ENCODE measurements around the gene AMBRA1.

AMBRA1 gene

GRCh38 chr11:46477136-46477535, 116.7 kb downstream of the AMBRA1 start:
- Histone ChIP-seq H3K36me3 (ENCODE audit: insufficient read depth, low read length) (no peaks in the 10 kb centered on the region), H3K4me3 (ENCODE audit: low read depth in 1 of 2, low read length in 2 of 2) (no peak overlapping the region), H3K4me1 (ENCODE audit: insufficient read depth, low read length) (peaks cover 4% of the 10 kb centered on the region), H3K9ac (ENCODE audit: low read length) (no peak overlapping the region), H3K27ac (ENCODE audit: low read depth, low read length) (no peak overlapping the region), H3K27me3 (ENCODE audit: control insufficient read depth in 1 of 2, insufficient read depth in 2 of 2, low read length in 2 of 2) (no peaks in the 10 kb centered on the region), H3K9me3 (ENCODE audit: low read length) (no peaks in the 10 kb centered on the region)

- H3K36me3 ChIP-seq (ENCODE audit: insufficient read depth, low read length) = no peaks in the 10 kb centered on the region
- no peak overlapping the region for H3K4me3 ChIP-seq (ENCODE audit: low read depth in 1 of 2, low read length in 2 of 2)
- H3K27ac ChIP-seq (ENCODE audit: low read depth, low read length) = no peak overlapping the region
- peaks cover 3% of the 10 kb centered on the region for H3K4me1 ChIP-seq (ENCODE audit: insufficient read depth, low read length)
- no peaks in the 10 kb centered on the region for H3K27me3 ChIP-seq (ENCODE audit: control insufficient read depth in 1 of 2, insufficient read depth in 2 of 2, low read length in 2 of 2)
- no peak overlapping the region for H3K9ac ChIP-seq (ENCODE audit: low read length)
- H3K9me3 ChIP-seq (ENCODE audit: low read length) = no peaks in the 10 kb centered on the region
Measured at GRCh38 chr11:46475926-46476545, 117.8 kb downstream of the AMBRA1 start.

DNA sequence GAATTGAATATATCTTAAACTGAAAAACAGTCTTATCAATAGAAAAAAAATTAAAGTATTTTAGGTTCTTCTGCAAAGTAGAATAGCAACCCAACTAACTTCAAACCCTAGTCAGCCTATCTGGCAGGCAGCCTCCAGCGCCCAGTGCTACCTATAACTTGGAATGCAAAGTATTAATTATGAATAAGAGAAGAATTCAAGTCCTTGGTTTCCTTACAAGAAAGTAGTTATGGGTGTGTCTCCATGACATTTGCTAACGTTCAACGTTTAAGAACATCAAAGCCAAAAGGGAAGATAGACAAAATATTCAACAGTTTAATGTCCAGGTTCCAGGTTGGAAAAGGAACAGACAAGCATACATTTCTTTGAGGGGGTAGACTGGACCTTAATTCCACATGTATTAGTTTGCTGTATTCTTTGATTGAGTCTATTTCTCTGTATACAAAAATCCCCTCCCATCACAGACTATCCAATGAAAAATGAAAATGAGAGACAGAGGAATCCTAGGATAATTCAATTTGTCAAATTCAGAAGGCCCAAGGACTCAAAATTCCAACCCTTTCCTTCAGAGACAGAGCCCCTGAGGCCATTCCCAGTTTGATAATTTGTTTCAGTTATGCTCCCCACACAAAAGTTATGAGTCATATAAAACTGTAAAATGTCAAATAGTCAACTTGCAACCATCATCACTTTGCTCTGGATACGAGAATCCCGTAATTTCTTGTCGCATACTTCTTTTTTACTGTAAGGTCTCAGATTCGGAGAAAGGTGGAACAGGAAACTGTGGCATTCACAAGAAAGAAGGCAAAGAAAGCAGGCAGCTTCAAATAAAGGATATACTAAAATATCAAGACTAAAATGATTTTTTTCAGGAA, 118.5 kb downstream of the AMBRA1 start:
- Histone ChIP-seq H3K4me3 (ENCODE audit: low read depth in 1 of 2, low read length in 2 of 2) (no peak overlapping the region), H3K4me1 (ENCODE audit: insufficient read depth, low read length) (no peaks in the 10 kb centered on the region), H3K27ac (ENCODE audit: low read depth, low read length) (no peak overlapping the region), H3K27me3 (ENCODE audit: control insufficient read depth in 1 of 2, insufficient read depth in 2 of 2, low read length in 2 of 2) (no peaks in the 10 kb centered on the region), H3K9ac (ENCODE audit: low read length) (no peak overlapping the region), H3K9me3 (ENCODE audit: low read length) (no peaks in the 10 kb centered on the region), H3K36me3 (ENCODE audit: insufficient read depth, low read length) (no peaks in the 10 kb centered on the region)

GRCh38 chr11:46472662-46472994, 121.2 kb downstream of the AMBRA1 start:
- Histone ChIP-seq H3K4me3 (ENCODE audit: low read depth in 1 of 2, low read length in 2 of 2) (no peak overlapping the region), H3K4me1 (ENCODE audit: insufficient read depth, low read length) (no peaks in the 10 kb centered on the region), H3K27ac (ENCODE audit: low read depth, low read length) (no peak overlapping the region), H3K36me3 (ENCODE audit: insufficient read depth, low read length) (peaks cover 7% of the 10 kb centered on the region), H3K9me3 (ENCODE audit: low read length) (no peaks in the 10 kb centered on the region), H3K27me3 (ENCODE audit: control insufficient read depth in 1 of 2, insufficient read depth in 2 of 2, low read length in 2 of 2) (no peaks in the 10 kb centered on the region), H3K9ac (ENCODE audit: low read length) (no peak overlapping the region)

DNA sequence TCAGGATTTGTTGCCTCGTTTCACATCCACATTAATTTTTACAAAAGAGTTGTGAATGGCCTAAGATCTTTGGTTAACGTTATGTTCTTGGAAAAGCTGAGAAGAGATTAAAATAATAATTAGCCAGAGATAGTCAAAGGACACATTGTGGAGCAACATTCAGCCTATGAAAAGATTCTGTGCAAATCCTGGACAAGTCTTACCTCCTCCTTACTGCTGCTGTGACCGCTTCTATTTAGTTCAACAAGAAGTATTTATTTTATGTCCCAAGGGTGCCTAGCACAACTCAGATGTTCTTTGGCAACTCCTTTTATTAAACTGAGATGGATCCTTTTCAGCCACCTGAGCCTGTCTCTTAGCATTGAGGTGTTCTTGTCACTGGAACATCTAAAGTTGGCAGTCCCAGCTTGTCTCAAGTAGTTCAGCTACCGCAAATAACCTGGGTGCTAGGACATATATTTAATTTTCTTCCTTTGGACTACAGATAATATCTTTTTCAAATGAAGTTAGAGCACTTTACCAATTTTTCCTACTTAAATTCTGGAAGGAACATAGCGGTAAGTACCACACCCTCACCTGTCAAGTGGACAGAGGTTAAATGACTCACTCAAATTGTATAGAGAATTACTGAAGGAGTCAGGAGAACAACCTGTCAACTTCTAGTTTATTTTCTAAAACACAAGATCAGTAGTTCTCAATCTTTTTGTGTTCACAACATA, 121.7 kb downstream of the AMBRA1 start:
- H3K27ac ChIP-seq (ENCODE audit: low read depth, low read length) = no peak overlapping the region

GRCh38 chr11:46469926-46470325, 123.9 kb downstream of the AMBRA1 start:
- H3K27me3 ChIP-seq (ENCODE audit: control insufficient read depth in 1 of 2, insufficient read depth in 2 of 2, low read length in 2 of 2) = no peaks in the 10 kb centered on the region
- H3K27ac ChIP-seq (ENCODE audit: low read depth, low read length) = no peak overlapping the region
- no peaks in the 10 kb centered on the region for H3K9me3 ChIP-seq (ENCODE audit: low read length)
- H3K4me1 ChIP-seq (ENCODE audit: insufficient read depth, low read length) = no peaks in the 10 kb centered on the region
- H3K9ac ChIP-seq (ENCODE audit: low read length) = no peak overlapping the region
- peaks cover 8% of the 10 kb centered on the region for H3K36me3 ChIP-seq (ENCODE audit: insufficient read depth, low read length)
- H3K4me3 ChIP-seq (ENCODE audit: low read depth in 1 of 2, low read length in 2 of 2) = no peak overlapping the region

More for the DNA sequence above, 121.7 kb downstream of the AMBRA1 start:
- no peaks in the 10 kb centered on the region for H3K4me1 ChIP-seq (ENCODE audit: insufficient read depth, low read length)
- no peak overlapping the region for H3K4me3 ChIP-seq (ENCODE audit: low read depth in 1 of 2, low read length in 2 of 2)
- H3K27me3 ChIP-seq (ENCODE audit: control insufficient read depth in 1 of 2, insufficient read depth in 2 of 2, low read length in 2 of 2) = no peaks in the 10 kb centered on the region
- H3K36me3 ChIP-seq (ENCODE audit: insufficient read depth, low read length) = peaks cover 8% of the 10 kb centered on the region
- no peak overlapping the region for H3K9ac ChIP-seq (ENCODE audit: low read length)
- H3K9me3 ChIP-seq (ENCODE audit: low read length) = no peaks in the 10 kb centered on the region

GRCh38 chr11:46465683-46466082, 128.1 kb downstream of the AMBRA1 start:
- Histone ChIP-seq H3K9ac (ENCODE audit: low read length) (no peak overlapping the region), H3K9me3 (ENCODE audit: low read length) (no peaks in the 10 kb centered on the region), H3K36me3 (ENCODE audit: insufficient read depth, low read length) (peaks cover 8% of the 10 kb centered on the region), H3K27me3 (ENCODE audit: control insufficient read depth in 1 of 2, insufficient read depth in 2 of 2, low read length in 2 of 2) (no peaks in the 10 kb centered on the region), H3K27ac (ENCODE audit: low read depth, low read length) (no peak overlapping the region), H3K4me1 (ENCODE audit: insufficient read depth, low read length) (no peaks in the 10 kb centered on the region), H3K4me3 (ENCODE audit: low read depth in 1 of 2, low read length in 2 of 2) (no peak overlapping the region)

DNA sequence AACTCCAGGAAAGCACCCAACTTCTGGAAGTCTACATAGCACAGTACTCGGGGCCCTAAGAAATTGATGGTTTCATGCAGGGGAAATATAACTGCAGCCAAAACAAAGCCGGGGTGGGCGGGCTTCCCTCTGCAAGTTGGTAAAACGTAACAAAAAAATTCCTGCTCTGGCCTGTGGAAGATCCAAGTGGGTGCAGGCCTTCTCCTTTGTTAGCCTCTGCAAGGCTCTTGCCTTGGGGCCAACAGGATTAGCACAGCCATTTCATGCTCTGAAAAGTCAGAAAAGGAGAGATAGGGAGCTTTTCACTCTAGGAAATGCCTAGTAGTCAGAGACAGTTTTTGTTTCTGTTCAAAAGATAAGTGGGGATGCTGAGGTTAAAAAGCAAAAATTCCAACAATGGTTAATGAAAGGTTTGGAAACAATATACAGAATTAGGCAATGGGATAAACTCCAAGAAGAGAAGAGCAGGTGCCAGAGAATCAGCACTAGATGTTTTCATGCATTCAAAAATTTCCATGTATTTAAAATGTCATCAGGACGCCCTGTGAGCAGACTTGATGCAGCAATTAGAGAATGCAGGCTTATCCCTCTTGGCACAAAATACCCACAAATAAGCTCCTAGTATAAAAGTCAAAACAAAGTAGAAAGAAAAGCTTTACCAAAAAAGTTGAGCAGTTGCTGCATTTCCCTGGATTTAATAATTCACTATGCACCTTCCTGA, 130.0 kb downstream of the AMBRA1 start:
- peaks cover 8% of the 10 kb centered on the region for H3K36me3 ChIP-seq (ENCODE audit: insufficient read depth, low read length)
- no peak overlapping the region for H3K27ac ChIP-seq (ENCODE audit: low read depth, low read length)
- no peak overlapping the region for H3K4me3 ChIP-seq (ENCODE audit: low read depth in 1 of 2, low read length in 2 of 2)

GRCh38 chr11:46461461-46461927, 132.3 kb downstream of the AMBRA1 start:
- H3K9me3 ChIP-seq (ENCODE audit: low read length) = no peaks in the 10 kb centered on the region
- no peak overlapping the region for H3K27ac ChIP-seq (ENCODE audit: low read depth, low read length)

More for the DNA sequence above, 130.0 kb downstream of the AMBRA1 start:
- H3K9ac ChIP-seq (ENCODE audit: low read length) = no peak overlapping the region
- H3K4me1 ChIP-seq (ENCODE audit: insufficient read depth, low read length) = no peaks in the 10 kb centered on the region
- H3K9me3 ChIP-seq (ENCODE audit: low read length) = no peaks in the 10 kb centered on the region
- H3K27me3 ChIP-seq (ENCODE audit: control insufficient read depth in 1 of 2, insufficient read depth in 2 of 2, low read length in 2 of 2) = no peaks in the 10 kb centered on the region

GRCh38 chr11:46458491-46458890, 135.3 kb downstream of the AMBRA1 start:
- Histone ChIP-seq H3K27me3 (ENCODE audit: control insufficient read depth in 1 of 2, insufficient read depth in 2 of 2, low read length in 2 of 2) (no peaks in the 10 kb centered on the region), H3K27ac (ENCODE audit: low read depth, low read length) (no peak overlapping the region), H3K36me3 (ENCODE audit: insufficient read depth, low read length) (no peaks in the 10 kb centered on the region), H3K4me3 (ENCODE audit: low read depth in 1 of 2, low read length in 2 of 2) (no peak overlapping the region), H3K9me3 (ENCODE audit: low read length) (no peaks in the 10 kb centered on the region), H3K9ac (ENCODE audit: low read length) (no peak overlapping the region), H3K4me1 (ENCODE audit: insufficient read depth, low read length) (no peaks in the 10 kb centered on the region)

More at GRCh38 chr11:46461461-46461927, 132.3 kb downstream of the AMBRA1 start:
- Histone ChIP-seq H3K4me1 (ENCODE audit: insufficient read depth, low read length) (no peaks in the 10 kb centered on the region), H3K9ac (ENCODE audit: low read length) (no peak overlapping the region), H3K27me3 (ENCODE audit: control insufficient read depth in 1 of 2, insufficient read depth in 2 of 2, low read length in 2 of 2) (no peaks in the 10 kb centered on the region), H3K4me3 (ENCODE audit: low read depth in 1 of 2, low read length in 2 of 2) (no peak overlapping the region), H3K36me3 (ENCODE audit: insufficient read depth, low read length) (no peaks in the 10 kb centered on the region)

All from muscle layer of colon (tissue), 2 donors.